DND-41 (cell line): ENCODE measurements around the gene SND1.

Experiments
- CTCF ChIP-seq: IDR thresholded peaks from 2 replicates; pipeline ENCODE4 v1.5.1; 2012; ENCODE audit warnings: borderline replicate concordance, low read length, moderate library complexity, mild to moderate bottlenecking; ENCODE audit not compliant: poor library complexity, severe bottlenecking; ENCODE audit errors: extremely low read depth
- EZH2 ChIP-seq: IDR thresholded peaks from 3 replicates; pipeline ENCODE4 v1.6.1; 2012; ENCODE audit warnings: borderline replicate concordance, low read depth, mild to moderate bottlenecking, moderate library complexity, low read length, inconsistent platforms; ENCODE audit not compliant: severe bottlenecking

- TF ChIP-seq CTCF = no peak
- TF ChIP-seq EZH2 = no peak
These were observed 250.1 kb downstream of the SND1 start for GRCh38 chr7:127901895-127902703.
